Measurements from ENCODE around the gene POLN.

The POLN gene

GRCh38 chr4:2089222-2089621, 152.7 kb downstream of the POLN start:
- DNase-seq (ENCODE audit: extremely low read depth in 1 of 2, low read depth in 1 of 2) = no peak

GRCh38 chr4:2087170-2087569, 154.8 kb downstream of the POLN start:
- no peak for DNase-seq (ENCODE audit: extremely low read depth in 1 of 2, low read depth in 1 of 2)

- no peak for DNase-seq (ENCODE audit: extremely low read depth in 1 of 2, low read depth in 1 of 2)
These were observed 156.4 kb downstream of the POLN start for GRCh38 chr4:2085496-2085901.

DNA sequence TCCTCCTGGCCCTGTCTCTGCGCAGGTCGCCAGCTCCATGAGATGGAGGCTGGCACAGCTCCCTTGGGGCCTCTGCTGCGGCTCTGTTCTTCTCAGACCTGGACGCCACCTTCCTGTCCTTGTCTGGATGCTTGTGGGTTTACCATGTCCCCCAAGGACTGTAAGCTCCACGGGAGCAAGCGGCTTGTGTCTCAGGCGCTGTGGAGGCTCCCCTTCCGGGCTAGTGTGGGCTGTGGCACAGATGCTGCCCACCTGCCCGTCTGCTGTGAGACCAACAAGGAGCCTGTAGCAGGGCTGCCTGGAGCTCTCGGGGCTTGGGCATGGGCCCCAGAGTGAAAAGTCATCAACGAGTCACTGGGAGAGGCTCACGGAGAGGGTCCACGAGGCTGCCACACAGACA, 157.6 kb downstream of the POLN start:
- DNase-seq (ENCODE audit: extremely low read depth in 1 of 2, low read depth in 1 of 2) = no peak

DNA sequence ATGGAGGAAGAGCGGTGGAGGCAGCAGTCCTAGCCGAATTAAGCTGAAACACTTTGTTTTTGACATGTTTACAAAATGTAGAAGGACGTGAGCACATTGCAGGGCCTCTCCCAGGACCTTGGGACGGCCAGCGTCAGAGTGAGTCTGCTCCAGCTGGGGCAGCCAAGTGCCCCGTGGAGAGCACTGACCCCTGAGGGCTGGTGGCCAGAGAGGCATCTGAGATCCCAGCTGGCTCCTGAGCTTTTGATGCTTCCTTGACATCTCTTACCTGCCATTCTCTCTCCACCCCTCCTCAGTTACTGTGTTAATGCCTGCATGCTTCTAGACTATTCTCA, 158.1 kb downstream of the POLN start:
- DNase-seq (ENCODE audit: extremely low read depth in 1 of 2, low read depth in 1 of 2) = no peak

- no peak for DNase-seq (ENCODE audit: extremely low read depth in 1 of 2, low read depth in 1 of 2)
These were observed 158.7 kb downstream of the POLN start for GRCh38 chr4:2083116-2083825.

DNA sequence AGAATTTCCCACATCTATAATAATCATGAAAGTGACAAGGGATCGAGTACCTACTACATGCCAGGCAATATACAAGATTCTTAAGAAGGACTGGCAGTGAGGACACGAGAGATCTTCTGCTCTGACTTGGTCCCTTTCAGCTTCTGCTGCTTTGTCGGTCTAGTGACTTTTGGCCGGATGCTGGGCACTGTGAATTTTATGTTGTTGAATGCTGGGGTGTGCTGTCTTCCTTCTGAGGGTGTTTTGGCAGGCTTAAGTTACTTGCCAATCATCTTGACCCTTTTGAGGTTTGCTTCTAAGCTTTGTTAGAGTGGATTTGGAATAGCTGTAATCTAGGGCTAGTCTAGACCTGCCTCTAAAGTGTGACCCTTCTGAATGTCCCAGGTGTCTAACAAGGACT, 159.3 kb downstream of the POLN start:
- DNase-seq (ENCODE audit: extremely low read depth in 1 of 2, low read depth in 1 of 2) = no peak

DNA sequence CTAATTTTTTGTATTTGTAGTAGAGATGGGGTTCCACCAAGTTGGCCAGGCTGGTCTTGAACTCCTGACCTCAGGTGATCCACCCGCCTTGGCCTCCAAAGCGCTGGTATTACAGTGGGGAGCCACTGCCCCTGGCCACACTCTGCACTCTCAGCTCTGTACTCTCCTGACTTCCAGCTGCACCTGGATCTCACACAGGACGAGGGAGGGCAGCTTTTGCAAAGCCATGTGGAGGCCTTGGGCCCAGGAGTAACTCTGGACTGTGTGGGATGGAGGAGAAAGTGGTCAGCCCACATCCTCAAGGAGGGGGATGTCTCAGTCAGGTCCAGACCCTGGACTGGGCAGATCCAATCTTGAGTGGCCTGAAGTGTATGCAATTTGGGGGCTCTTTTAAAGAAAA, 159.8 kb downstream of the POLN start:
- DNase-seq (ENCODE audit: extremely low read depth in 1 of 2, low read depth in 1 of 2) = no peak

- no peak for DNase-seq (ENCODE audit: extremely low read depth in 1 of 2, low read depth in 1 of 2)
These were observed 160.4 kb downstream of the POLN start for GRCh38 chr4:2081540-2081939.

DNA sequence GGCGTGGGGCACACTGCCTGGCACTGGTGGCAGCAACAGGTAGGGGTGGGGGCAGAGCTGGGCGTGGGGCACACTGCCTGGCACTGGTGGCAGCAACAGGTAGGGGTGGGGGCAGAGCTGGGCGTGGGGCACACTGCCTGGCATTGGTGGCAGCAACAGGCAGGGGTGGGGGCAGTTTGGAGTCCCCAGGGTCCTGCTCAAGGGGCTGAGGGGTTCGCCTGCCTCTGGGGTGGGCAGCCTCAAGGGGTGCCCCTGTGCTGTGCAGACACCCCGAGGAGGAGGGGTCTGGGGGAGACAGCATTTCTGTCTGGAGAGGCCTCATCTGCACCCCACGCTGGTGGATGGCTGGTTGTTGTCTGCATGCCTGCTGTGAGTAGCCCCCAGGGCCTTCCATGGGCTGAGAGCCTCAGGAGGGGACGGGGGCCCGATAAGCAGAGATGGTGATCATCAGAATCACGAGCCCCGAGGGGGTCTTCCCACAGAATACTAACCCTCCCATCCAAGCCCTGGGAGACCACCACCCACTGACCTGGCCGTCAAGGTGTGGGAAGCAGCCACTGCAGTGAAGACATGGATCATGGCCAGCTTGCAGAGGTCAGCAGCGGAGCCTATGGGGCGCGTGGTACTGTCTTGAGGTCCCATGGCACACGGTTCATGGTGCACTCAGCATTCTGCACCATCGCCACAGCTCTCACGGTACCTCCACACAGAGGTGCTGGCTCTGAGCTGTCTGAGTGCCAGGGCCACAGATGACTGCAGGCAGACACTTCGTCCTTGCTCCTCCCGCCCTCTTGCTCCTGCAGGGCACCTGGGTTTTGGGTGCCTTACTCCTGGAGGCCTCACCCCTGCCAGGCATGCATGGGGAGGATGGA, 161.3 kb downstream of the POLN start:
- DNase-seq (ENCODE audit: extremely low read depth in 1 of 2, low read depth in 1 of 2) = no peak

DNA sequence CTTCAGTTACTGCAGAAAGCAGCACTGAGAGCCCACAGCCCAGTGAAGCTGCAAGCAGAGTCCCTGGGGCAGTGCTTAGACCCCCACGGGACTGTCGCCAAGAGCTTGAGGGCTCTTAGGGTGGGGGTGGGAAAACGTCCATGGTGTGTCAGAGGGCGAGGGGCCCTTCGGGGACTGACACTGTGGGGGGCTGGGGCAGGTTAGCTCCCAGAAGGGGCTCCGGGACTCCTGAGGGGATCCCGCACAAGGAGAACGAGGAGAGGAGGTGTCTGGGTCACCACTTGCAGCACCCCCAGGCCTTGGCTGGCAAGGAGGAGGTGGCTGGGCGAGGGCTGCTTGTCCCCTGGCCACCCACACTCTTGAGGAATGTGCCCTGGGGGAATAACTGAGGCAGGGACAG, 162.0 kb downstream of the POLN start:
- DNase-seq (ENCODE audit: extremely low read depth in 1 of 2, low read depth in 1 of 2) = no peak

DNA sequence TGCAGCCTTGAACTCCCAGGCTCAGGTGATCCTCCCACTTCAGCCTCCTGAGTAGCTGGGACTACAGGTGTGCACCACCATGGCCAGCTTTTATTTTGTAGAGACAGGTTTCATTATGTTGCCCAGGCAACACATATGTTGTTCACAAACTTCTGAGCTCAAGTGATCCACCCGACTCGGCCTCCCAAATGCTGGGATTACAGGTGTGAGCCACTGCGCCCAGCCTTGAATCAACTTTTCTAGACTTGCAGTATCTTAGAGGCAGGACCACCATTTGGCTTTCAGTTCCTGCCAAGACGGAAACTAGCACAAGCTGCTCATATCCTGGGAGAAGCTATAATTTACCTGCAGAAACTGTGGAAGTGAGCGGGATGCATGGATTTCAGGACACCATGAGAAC, 162.9 kb downstream of the POLN start:
- no peak for DNase-seq (ENCODE audit: extremely low read depth in 1 of 2, low read depth in 1 of 2)

- no peak for DNase-seq (ENCODE audit: extremely low read depth in 1 of 2, low read depth in 1 of 2)
These were observed 163.3 kb downstream of the POLN start for GRCh38 chr4:2078584-2078983.

- no peak for DNase-seq (ENCODE audit: extremely low read depth in 1 of 2, low read depth in 1 of 2)
These were observed 164.1 kb downstream of the POLN start for GRCh38 chr4:2077537-2078460.

DNA sequence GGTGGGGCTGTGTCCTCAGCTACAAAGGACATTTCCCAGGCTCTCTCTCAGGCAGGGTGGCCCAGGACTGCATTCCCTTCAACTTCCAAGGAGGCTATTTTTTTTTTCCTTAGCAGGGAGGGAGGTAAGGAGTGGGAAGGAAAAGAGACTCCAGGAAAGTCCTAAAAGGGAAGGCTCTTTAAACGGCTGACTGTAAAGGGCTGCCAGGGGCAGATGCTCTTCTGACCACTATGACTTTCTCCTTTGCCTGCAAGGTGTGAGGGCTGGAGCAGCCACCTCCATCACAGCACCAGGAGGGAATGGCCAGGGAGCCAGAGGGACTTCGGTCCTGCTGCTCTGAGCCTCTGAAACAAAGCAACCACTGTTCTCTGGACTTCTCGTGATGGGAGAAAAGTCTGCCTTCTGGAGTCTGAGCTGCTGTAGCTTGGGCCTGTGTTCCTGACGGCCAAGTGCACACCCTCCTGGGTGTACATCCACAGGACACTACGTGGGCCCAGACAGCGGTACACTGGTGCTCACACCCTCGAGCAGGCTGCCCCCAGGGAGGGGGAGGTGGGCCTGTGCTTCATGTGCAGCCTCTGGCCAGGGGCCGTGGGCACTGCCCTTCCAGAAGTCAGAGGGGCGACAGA, 164.9 kb downstream of the POLN start:
- DNase-seq (ENCODE audit: extremely low read depth in 1 of 2, low read depth in 1 of 2) = no peak

DNA sequence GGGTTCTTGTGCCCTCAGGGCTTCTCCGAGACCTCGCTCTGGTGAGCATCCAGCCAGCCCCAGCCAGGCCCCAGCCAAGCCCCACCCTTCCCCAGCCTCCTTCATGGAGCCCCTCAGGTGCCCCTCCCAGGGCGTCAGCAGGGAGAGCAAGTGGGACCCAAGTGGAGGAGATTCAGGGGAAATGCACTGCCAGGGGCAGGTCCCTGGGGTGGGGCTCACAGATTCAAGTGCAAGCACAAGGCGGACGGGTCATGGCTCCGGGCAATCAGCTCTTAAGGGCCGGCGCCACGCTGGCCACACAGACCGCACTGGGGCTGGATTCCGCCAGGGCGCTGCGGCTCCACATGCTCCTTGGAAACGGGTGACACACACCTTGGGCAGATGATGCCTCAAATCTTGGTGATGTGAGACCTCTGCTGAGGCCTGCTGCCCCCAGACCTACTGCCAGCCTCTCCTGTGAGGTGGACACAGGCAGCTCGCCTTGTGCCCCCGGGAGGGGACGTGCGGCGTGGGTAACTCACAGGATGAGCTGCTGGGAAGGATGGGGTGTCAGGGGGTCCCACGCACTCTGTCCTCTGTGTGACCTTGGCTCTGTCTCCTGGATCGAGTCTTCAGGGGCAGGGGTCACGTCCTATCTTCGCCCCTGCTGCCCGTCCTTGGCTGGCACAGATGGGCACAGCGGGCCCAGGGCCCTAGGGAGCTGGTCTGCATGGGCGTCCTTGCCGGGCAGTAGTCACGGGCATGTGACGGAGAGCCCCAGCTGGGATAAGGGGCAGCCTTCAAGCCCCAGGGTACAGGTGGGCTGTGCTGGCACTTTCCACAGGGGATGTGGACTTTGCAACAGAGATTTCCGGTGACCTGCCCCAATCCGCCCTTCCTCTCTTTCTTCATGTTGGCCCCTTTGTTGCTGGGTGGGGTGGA, 165.7 kb downstream of the POLN start:
- DNase-seq (ENCODE audit: extremely low read depth in 1 of 2, low read depth in 1 of 2) = no peak

GRCh38 chr4:2075171-2075986, 166.5 kb downstream of the POLN start:
- no peak for DNase-seq (ENCODE audit: extremely low read depth in 1 of 2, low read depth in 1 of 2)

- DNase-seq (ENCODE audit: extremely low read depth in 1 of 2, low read depth in 1 of 2) = no peak
These were observed 167.3 kb downstream of the POLN start for GRCh38 chr4:2074588-2074987.

All from stimulated activated CD8-positive, alpha-beta memory T cell treated with anti-CD3 and anti-CD28 coated beads, Interleukin-7, amount 100 ng/mL, for 48 hours (primary cell).